Measurements from ENCODE around the gene ARL16. TPM values are rescaled to one million over a fixed set of nuclear protein-coding genes. Genes with fewer than 3 reads are reported as not detected.
"Not testable (repeated sequence)": the region's sequence is repeated elsewhere in the genome, so short reads cannot be mapped to it uniquely, and the experiment has no call there.

ARL16 gene
- total RNA-seq, 1 donor from 2014 or later, result 11.9 TPM

DNA sequence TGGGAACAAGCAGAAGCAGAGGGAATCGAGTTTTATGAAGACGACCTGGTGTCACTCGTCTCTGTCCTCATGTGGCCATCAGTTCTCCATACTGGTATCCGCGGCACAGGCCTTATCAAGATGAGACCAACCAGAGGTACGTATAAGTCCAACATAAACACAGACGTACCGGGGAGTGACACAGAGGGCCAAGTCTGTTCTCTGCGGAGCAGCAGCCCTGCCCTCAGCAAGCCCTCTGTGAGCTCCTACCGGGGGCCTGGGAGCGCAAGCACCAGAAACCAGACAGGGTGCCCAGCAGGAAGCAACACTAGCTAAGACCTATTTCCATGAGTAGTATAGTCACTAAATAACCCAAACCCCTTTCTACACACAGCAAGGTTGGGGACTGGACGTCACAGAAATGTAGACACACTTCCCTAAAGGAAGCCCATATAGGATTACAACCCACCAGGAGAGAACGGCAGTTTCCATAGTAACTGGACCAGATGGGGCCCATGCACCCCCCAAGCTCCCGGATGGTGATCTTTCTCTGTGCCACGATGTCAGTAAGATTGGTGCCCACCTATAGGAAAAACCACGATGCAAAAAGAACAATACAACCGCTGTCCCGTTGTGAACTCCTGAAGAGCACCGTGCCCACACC, 911 bp downstream of the ARL16 start:
- intact Hi-C loops (cut with DNase I), result loop anchor here (5.0 kb wide), 1 partner anchor 45 kb away; the partner anchor contains the start of genes NPLOC4 and TSPAN10
- no peak for DNase-seq (ENCODE audit: missing footprints)
- ATAC-seq, result no peak

DNA sequence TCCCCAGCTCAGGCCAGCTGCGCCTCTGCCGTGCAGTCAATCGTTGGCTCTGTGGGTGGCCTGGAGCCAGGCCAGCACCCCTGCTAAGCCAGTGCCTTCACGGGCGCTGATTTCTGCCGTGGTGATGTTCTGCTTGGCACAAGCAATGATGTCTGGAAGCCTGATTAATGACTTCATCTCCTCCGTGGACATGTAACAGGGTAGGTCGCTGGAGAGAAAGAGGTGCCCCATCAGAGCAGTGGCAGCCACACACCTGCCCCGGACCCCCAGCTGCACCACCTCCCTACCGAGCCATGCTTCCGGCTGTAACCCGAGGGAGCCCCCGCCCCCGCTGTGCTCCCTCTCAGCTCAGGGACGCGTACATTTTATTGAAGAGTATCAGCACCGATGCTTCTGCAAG, 1.9 kb downstream of the ARL16 start:
- ATAC-seq, result no peak
- DNase-seq (ENCODE audit: missing footprints), result no peak
- intact Hi-C loops (cut with DNase I), result loop anchor here (5.0 kb wide), 1 partner anchor 44 kb away; the partner anchor contains the start of genes NPLOC4 and TSPAN10

DNA sequence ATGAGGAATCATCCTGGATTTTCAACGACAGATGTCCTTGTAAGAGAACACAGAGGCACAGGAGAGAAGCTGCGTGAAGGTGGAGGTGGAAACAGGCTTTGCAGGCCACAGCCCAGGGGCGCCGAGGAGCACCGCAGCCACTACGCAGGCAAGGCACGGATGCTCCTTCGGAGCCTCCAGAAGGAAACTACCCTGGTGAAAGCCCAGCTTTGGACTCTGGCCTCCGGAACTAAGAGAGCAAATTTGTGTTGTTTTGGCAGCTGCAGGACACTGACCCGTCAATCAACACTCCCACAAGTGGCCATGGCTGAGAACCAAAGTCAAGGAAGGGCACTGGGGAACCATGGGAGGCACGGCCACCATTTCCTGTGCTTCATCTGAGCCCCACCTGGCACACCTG, 3.4 kb downstream of the ARL16 start:
- intact Hi-C loops (cut with DNase I), result loop anchor here (5.0 kb wide), 1 partner anchor 43 kb away; the partner anchor contains the start of genes NPLOC4 and TSPAN10
- no peak for DNase-seq (ENCODE audit: missing footprints)
- ATAC-seq, result no peak

DNA sequence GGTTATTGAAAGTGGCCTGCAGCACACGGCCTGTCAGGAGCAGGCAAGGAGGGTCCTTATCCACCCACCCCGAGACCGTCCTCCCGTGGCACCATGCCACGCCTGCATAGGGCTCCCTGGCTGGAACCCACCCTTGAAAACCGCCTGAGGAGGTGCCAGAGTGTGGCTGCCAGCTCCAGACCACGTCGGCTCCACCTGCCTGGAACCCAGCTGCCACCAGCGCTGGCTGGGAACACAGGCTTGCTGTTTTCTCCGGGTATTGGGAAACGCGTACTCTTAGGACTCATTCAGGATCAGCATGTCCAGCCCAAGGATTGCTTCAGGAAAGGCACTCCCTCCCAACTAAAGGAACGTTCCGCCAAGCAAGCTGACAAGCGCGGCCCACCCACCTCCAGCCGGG, 6.7 kb downstream of the ARL16 start:
- ATAC-seq (no peak), DNase-seq (ENCODE audit: missing footprints) (peak; percentile 50)
- intact Hi-C loops (cut with DNase I), result no loop called here

DNA sequence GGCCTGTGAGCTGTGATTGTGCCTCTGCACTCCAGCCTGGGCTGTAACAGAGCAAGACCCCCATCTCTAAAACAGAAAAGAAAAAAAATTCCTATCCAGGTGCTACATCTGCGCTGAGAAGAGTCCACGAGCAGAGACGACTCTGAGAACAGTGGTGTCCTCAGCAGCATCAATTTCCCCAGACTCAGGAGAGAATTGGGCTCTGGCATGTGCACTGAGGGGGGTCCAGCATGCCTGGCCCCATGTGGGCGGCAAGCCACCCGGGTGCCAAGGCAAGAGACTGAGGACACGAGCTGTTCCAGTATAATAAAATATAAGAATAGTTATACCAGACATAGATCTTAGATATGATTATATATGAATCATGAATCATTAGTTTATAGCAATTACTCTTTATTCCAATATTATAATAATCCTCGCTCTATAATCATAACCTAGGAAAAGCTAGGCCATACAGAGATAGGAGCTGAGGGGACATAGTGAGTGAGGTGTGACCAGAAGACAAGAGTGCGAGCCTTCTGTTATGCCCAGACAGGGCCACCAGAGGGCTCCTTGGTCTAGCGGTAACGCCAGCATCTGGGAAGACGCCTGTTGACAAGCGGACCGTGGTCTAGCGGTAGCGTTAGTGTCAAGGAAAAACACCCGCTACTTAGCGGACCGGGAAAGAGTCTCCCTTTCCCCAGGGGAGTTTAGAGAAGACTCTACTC, 7.9 kb downstream of the ARL16 start:
- peak; percentile 49 for DNase-seq (ENCODE audit: missing footprints)
- ATAC-seq; intact Hi-C loops (cut with DNase I): not testable (repeated sequence)

DNA sequence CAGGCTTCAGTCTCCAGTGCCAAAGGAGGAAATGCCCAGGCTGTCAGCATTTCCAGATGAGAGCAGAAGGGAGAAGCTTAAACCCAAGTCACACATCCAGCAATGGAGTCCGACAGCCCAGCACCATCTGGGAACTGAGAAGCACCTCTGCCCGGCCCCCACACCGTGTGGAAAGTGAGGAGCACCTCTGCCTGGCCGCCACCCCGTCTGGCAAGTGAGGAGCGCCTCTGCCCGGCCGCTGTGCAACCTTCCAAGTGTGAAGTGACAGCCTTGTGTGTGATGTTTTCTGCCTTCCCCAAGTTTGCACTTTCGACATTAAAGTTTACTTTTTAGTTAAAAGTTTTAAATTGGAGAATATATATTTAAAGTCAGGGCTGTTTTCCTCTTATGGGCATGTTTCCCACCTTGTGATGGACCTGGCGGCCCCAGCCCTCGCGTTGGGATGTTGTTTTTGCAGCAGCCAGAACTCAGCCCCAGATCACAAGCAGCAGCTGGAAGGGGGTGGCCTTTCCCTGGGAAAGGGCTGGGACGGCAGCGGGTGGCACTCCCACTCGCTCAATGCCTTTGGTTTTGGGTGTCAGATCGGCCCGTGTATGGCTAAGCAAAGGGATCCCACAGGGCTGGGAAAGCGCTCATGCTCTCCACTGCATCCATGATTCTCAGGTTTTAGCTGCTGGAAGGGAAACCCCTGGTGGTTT, 9.9 kb downstream of the ARL16 start:
- DNase-seq (ENCODE audit: missing footprints) (no peak), ATAC-seq (no peak)
- intact Hi-C loops (cut with DNase I), result no loop called here

DNA sequence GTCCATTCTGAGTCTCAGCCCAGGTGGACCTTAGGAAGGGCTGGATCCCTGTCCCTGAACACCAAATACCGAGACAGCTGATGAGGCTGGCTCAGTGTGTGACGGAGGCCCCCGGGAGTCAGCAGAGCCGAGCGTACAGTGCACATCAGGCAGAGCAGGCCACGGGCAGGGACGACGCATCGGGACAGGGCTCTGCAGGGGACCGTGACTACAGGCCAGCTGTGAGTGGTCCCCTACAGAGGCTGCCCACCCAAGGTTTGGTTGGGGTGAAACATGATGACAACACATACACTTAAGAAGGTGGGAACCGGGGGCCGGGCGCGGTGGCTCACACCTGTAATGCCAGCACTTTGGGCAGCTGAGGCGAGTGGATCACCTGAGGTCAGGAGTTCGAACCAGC, 10.6 kb downstream of the ARL16 start:
- no peak for ATAC-seq
- peak; percentile 41 for DNase-seq (ENCODE audit: missing footprints)
- intact Hi-C loops (cut with DNase I), result no loop called here

DNA sequence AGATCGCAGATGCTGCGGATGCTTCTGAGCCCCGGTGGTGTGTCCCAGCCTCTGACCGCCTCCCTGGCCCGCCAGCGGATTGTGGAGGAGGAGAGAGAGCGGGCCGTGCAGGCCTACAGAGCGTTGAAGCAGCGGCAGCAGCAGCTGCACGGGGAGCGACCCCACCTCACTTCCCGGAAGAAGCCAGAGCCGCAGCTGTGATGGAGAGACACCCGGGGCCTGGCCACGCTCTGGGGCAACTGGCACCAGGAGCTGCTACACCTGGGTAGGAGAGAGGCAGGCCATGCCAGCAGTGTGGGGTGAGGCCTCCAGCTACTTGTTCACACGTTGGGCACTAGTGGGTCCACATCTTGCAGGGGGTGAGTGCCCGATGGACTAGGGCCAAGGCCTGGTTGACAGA, 11.1 kb downstream of the ARL16 start:
- DNase-seq (ENCODE audit: missing footprints) (peak; percentile 50), ATAC-seq (no peak)
- intact Hi-C loops (cut with DNase I), result no loop called here

DNA sequence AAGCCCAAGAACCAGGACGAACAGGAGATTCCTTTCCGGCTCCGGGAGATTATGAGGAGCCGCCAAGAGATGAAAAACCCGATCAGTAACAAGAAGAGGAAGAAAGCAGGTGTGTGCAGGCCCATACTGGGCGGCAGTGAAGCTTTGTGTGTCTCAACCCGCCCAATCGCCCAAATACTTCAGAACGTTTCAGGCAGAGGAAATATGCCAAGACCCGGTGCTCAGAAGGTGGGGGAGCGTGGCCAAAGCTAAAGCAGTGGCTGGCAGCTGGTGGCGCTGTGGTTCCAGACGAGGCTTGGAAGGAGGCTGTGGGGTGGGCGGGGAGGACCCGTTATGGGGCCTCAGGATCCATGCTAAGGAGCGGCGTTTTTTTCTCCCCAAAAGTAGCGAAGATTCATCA, 15.8 kb downstream of the ARL16 start:
- ATAC-seq (no peak), DNase-seq (ENCODE audit: missing footprints) (no peak)
- intact Hi-C loops (cut with DNase I), result no loop called here

DNA sequence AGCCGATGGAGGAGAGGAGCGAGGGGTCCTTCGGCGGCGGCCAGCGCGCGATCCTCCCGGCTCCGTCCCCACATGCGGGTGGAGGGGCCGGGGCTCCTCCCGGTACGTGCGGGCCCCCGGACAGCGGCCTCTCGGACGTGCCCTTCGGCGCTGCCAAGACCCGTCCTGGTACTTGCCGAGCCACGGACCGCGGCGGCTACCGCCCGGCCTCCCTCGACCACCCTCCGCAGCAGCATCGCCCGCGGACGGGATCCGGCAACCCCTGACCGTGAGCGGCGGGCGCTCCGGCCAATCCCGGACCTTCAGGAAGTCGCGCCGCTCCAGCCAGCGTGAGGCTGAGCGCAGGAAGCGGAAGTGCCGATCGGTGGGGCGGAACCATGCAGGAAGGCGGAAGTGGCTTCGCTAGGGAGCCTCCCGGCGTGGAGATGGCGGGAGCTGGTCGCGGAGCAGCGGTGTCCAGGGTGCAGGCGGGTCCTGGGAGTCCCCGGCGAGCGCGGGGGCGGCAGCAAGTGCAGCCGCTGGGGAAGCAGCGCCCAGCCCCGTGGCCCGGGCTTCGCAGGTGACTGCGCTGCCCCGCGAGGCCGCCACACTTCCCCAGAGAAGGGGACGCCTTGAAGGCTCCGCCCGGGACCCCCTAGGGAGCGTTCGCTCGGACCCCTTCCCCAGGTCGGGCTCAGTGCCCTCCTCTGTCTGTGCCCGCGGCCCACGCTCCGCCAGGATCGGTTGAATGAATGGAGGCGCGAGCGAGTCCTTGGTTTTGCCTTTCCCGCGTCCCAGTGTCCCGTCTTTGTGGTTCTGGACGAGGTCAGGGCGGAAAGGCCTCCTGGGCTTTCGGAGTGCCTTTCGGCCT, 17.0 kb downstream of the ARL16 start, which contains the start of the genes CCDC137 and OXLD1:
Gene CCDC137, plus strand, starts transcription at position 396 of the 850 bp plus-strand sequence. Its CDS starts 30 bp downstream, at position 426.
Gene OXLD1, minus strand, starts transcription at position 264 of the 850 bp plus-strand sequence. Its CDS starts 28 bp downstream, at position 236.
- intact Hi-C loops (cut with DNase I), result no loop called here
- DNase-seq (ENCODE audit: missing footprints), result peak; percentile 99

DNA sequence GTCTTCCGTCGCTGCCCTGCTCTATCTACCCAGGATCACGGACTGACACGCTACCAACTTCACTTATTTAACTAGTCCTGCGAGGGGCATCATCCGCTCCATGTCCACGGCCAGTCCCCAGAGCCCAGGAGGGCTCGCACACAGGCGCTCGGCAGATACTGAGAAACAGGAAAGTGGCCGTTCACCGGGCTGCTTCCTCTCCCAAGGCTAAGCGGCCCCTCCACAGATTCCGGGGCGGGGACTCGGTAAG, 17.6 kb downstream of the ARL16 start:
- DNase-seq (ENCODE audit: missing footprints), result no peak
- ATAC-seq, result peak; percentile 9
- intact Hi-C loops (cut with DNase I), result no loop called here

More for the DNA sequence above, 17.0 kb downstream of the ARL16 start, which contains the start of the genes CCDC137 and OXLD1:
- ATAC-seq, result peak; percentile 99

DNA sequence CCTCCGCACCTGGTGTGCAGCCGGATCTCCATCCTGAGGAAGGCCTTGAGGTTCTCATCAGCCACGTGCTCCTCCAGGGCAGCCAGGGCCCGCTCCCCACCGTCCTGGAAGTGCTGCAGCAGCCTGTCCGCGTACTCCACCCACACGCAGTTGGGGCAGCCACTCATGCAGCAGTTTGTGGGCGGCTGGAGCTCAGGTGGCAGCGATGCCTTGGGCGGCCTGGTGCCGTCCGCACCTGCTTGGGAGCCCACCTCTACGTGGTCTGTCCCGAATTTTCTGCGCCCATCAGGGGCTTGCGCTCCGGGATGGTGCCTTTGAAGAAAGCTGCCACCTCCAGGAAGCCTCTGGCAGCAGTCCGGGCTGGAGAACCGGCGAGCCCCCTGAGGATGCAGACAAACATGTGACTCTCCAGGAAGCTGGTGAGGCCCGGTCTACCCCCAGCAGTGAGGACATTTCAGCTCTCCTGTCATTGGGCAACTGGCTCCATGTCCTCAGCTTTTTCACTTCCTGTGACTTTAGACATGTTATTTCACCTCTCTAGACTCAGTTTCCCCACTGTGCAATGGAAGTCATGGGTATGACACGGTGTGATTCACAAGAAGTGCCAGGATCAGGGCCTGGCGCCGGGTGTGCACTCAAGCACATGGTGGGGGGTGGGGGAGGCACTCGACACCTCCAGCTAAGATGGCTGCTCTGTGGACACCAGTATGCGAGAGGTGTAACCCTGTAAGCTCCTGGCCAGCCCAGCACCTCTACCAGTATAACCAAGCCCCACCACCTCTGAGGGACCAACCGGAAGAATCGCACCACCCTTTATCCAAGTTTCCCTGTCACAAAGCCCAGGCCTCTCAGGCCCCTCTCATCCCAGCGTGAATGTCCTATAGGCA, 18.1 kb downstream of the ARL16 start:
- intact Hi-C loops (cut with DNase I), result no loop called here
- ATAC-seq, result peak; percentile 11
- DNase-seq (ENCODE audit: missing footprints), result no peak

DNA sequence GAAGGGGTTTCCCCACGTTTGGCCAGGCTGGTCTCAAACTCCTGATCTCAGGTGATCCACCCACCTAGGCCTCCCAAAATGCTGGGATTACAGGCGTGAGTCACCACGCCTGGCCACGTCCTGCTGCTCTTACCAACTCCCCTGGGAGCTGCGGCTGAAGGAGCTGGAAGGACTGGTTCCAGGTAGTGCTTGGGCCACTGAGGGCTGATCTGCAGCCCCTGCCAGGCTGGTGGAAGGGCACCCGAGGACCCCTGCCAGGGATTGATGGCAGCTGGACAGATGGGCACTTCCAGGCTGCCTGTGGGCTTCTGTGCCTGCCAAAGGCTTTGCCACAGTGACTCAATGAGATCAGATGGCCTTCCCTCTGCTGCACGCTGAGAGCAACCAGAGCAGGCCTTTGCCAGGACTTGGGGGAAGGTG, 19.5 kb downstream of the ARL16 start:
- intact Hi-C loops (cut with DNase I), result no loop called here
- ATAC-seq (no peak), DNase-seq (ENCODE audit: missing footprints) (no peak)

DNA sequence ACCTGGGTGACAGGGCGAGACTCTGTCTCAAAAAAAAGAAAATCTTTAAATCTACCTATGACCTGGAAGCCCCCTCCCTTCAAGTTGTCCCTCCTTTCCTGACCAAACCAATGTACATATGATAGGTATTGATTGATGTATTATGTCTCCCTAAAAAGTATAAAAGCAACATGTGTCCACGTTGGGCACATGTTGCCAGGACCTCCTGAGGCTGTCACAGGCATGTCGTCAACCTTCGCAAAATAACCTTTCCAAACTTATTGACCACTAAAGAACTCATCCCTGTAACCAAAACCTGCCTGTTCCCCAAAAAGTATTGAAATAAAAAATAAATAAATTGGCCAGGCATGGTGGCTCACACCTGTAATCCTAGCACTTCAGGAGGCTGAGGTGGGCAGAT, 21.6 kb downstream of the ARL16 start:
- intact Hi-C loops (cut with DNase I), result no loop called here
- ATAC-seq (no peak), DNase-seq (ENCODE audit: missing footprints) (no peak)

DNA sequence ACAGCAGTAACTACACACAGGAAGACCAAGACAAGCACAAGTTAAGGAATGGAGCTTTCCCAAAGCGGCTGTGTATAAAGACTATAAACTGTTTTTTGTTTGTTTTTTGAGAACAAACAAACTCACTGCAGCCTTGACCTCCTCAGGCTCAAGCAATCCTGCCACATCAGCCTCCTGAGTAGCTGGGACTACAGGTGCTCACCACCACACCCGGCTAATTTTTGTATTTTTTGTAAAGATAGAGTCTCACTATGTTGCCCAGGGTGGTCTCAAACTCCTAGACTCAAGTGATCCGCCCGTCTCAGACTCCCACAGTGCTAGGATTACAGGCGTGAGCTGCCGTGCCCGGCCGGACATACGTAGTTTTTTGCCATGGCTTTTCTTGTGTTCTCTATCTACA, 23.2 kb downstream of the ARL16 start:
- no peak for DNase-seq (ENCODE audit: missing footprints)
- intact Hi-C loops (cut with DNase I), result no loop called here
- ATAC-seq, result no peak

DNA sequence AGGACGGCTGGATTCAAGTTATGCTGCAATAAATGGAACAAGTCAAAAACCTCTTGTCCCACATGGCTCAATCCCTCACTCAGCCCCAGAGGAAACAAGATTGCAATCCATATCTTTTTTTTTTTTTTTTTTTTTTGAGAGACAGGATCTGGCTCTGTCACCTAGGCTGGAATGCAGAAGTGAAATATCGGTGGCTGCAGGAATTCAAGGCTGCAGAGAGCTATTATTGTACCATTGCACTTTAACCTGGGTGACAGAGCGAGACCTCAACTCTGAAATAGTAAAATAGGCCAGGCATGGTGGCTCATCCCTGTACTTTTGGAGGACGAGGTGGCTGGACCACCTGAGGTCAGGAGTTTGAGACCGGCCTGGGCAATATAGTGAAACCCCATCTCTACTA, 24.6 kb downstream of the ARL16 start:
- intact Hi-C loops (cut with DNase I), result no loop called here
- ATAC-seq (no peak), DNase-seq (ENCODE audit: missing footprints) (no peak)

DNA sequence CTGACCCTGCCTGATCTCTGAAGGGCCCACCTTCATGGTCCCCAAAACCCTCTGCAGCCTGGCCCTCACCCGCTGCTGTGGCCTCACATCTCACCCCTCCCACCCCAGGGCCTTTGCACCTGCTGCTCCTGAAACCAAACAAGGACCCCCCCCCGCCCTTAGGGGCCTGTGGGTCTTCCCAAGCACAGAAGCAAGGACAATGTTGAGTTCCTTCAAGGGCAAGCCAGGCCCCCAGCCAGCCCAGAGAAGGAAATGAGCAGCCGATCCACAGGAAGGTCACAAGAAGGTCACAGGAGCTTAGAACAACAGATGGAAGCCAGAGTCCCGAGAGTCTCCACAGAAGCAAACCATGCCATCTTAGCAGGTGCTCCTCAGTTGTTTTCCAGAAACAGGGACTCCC, 26.8 kb downstream of the ARL16 start:
- DNase-seq (ENCODE audit: missing footprints), result no peak
- ATAC-seq, result no peak
- intact Hi-C loops (cut with DNase I), result no loop called here

DNA sequence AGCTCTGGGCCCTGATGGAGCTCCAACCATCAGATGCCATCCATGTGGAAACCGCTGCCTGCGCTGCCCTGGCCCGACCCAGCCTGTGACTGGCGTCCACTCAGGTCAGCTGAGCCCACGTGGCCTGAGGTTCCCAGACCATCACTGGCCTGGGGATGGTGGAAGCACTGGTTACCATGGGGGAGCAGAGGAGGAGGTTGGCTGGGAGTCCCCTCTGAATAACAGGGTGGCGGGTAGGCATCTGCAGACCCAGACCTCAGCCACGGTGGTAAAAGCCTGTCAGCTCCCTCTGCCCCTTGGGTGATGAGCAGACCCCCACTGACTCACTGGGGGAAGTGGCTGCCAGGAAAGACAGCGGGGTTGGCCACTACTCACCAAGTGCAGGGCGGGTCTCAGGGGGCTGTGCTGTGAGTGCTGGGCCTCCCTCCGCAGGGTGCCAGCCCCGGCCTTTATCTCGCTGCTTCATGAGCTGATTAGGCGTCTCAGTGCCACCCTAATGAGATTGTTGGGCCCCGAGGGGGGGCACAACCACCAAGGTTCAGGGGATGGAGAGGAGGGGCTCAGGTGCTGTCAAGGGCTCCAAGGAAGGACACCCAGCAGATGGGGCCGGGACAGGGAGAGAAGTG, 27.4 kb downstream of the ARL16 start, which contains the start of gene PDE6G:
Gene PDE6G, minus strand, starts transcription at position 425 of the 626 bp plus-strand sequence. CDS start 3,237 bp downstream, outside the sequence.
- ATAC-seq, result no peak
- intact Hi-C loops (cut with DNase I), result no loop called here

More for the DNA sequence above, 27.4 kb downstream of the ARL16 start, which contains the start of gene PDE6G:
- DNase-seq (ENCODE audit: missing footprints), result no peak

Measured in Right ventricle myocardium inferior (tissue), 1 donor.